ENCODE results near the gene LRRC10B.
A peak's percentile ranks its signal among the peaks of the same experiment; 100 is the strongest.

LRRC10B gene

GRCh38 chr11:61509043-61510029, 787 bp downstream of the LRRC10B start:
- DNase-seq (ENCODE audit: low read depth in 2 of 2) = peak in 1 of 2 experiments; percentile 21

- no peak for DNase-seq (ENCODE audit: low read depth in 2 of 2)
These were observed 1.8 kb downstream of the LRRC10B start for GRCh38 chr11:61510166-61510919.

DNA sequence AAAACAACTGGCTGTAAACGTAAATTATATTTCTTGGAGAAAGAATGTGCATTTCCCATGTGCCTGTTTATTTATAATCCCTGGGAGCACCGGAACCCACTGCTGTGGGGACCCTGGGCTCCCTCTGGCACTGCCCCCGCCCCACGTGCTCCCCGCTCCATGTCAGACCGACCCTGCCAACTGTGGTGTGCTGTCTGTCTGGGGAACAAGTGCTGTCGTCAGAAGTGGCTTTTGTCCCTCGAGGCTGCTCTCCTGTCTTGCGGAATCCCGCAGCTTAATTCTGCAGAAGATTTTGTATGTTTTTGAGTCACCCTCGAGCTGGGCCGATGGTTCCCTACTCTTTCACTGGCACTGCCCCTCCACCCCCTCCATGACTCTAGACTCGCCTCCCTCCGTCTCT, 2.4 kb downstream of the LRRC10B start:
- DNase-seq (ENCODE audit: low read depth in 2 of 2) = no peak

- DNase-seq (ENCODE audit: low read depth in 2 of 2) = no peak
These were observed 2.8 kb downstream of the LRRC10B start for GRCh38 chr11:61511383-61511782.

DNA sequence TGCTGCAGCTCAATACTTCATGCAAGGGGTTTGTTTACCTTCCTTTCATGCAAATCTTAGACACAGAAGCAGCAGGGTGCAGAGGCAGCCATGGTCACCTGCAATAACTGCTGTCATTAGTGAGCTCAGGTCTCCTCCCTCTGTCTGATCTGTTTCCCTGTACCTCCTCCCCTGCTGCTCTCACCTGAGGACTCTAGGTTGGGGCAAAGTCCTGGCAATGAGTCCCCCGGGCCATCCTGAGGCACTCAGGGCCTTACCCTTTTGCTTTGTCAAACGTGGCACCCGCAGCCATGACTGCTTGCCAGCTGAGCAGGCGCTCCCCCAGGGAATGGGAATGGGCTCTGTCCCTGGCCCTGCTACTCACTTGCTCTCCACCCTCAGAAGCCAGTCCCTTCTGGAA, 3.9 kb downstream of the LRRC10B start:
- no peak for DNase-seq (ENCODE audit: low read depth in 2 of 2)

DNA sequence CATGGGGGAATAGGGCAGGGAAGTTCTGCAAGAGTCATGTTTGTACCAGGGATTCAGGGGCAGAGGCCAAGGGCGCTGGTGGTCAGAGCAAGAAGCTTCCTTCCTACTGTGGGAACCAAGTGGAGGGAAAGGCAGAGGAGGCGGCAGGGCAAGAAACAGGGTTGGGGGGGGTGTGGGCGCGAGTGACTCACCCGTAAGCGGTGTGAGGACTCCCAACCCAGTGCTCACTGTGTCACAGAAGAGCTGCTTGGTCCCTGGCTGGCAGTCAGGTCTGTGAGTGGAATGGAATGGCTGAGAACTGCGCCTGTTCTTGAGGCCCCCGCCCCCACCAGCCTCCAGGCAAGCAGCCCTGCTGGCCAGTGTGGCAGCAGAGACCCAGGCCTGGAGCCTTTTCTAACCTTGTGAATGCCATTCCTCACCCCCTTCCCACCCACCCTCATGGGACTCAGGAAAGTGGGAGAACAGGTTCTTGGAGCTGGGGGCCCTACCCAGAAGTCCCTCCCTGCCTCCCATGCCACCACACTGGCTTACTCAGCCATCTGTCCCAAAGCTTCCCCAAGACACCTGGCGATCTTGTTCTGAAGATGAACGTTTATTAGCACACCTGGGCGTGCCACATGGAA, 4.7 kb downstream of the LRRC10B start:
- no peak for DNase-seq (ENCODE audit: low read depth in 2 of 2)

- no peak for DNase-seq (ENCODE audit: low read depth in 2 of 2)
These were observed 5.7 kb downstream of the LRRC10B start for GRCh38 chr11:61514050-61514917.

GRCh38 chr11:61515686-61516085, 7.1 kb downstream of the LRRC10B start:
- no peak for DNase-seq (ENCODE audit: low read depth in 2 of 2)

DNA sequence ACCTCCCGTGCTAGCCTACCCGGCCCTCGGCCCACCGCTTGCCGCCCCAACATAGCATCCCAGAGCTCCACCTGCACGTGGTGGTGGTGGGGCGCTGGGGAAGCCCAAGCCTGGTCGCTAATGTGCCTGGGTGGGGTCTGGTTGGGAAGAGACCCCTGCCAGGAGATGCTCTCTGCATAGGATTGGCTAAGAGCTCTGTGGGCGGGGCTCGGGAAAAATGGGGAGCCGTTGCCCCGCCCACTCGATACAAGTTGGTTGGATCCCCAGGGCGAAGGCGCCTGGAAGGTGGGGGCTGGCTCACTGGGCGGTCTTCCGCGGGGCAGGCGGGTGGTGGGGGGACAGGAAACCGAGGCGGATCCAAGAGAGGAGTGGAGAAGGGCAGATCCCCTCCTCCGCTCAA, 7.6 kb downstream of the LRRC10B start:
- no peak for DNase-seq (ENCODE audit: low read depth in 2 of 2)

GRCh38 chr11:61516675-61517572, 8.4 kb downstream of the LRRC10B start:
- no peak for DNase-seq (ENCODE audit: low read depth in 2 of 2)

DNA sequence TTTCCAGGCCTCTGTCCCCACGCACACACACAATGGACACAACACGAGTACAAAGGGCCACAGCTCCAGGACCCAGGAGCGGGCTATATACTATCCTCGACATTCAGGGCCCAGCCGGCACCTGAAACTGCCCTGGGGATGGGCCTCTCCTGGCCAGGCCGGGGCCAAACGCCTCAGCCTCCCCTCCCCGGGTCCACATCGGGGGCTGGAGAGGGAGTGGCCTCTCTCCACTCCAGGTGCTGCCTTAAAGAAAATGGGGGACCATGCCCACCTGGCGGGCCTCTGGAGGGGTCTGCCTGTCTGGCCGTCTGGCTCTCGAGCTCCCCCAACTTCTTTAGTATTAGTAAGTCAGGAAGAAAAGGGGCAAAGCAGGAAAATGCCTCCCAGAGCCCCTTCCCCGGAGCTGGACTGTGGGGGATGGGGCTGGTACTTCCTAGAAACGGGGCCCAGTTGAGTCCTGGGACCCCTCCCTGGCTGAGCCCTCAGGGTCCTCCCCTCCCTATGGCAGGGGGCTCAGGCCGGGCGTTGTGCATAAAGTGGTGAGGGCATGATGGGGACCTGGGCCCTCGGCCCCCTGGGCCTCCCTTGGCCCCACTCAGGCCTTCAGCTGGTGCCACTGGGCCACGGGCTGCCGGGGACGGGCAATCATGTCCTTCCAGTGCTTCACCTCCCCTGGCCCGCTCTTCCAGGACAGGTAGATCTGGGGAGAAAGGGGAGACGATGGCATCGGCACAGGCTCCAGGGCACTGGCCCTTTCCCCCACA, 9.7 kb downstream of the LRRC10B start:
- no peak for DNase-seq (ENCODE audit: low read depth in 2 of 2)

- no peak for DNase-seq (ENCODE audit: low read depth in 2 of 2)
These were observed 14.3 kb downstream of the LRRC10B start for GRCh38 chr11:61522881-61523280.

DNA sequence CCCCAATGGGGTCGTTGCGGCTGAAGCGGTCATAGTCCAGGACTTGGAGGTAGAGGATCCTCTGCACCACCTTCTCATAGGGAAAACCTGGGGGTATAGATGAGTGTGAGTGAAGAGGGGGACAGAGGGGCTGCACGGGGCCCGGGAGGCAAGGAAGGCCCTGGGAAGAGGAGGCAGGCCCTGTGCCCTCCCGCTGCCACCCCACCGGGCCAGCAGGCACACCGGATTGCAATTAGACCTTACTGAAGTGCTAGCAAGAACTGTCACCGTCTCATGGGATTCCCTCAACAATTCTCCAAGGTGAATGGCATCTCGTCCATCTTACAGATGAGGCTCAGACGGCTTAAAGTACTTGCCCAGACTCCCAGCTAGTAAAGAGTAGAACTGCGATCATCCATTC, 15.9 kb downstream of the LRRC10B start:
- no peak for DNase-seq (ENCODE audit: low read depth in 2 of 2)

DNA sequence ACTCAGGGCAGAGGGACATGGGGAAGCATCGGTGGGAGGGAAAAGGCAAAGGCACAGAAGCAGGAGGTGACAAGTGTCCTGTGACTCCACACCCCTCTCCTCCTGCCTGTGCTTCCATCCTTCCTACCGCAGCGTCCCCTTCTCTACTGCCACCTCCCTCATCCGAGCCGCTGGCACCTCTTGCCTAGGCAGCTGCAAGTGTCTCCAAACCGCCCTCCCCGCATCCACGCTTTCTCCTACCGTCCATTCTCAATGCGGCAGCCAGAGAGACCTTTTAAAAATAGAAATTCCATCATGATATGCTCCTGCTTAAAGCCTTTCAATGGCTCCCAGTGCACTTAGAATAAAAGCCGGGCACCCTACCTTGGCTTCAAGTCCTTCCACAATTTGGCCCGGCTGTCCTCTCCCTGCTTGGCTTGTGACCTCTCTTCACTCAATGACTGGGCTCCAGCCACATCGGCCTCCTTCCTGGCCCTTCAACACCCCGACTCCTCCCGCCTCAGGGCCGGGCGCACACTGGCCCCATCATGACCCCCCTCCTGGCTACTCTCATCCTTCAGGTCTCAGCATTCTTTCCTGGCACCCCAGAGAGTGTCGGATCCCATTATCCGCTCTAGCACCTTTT, 16.5 kb downstream of the LRRC10B start:
- no peak for DNase-seq (ENCODE audit: low read depth in 2 of 2)

GRCh38 chr11:61526229-61526628, 17.7 kb downstream of the LRRC10B start:
- DNase-seq (ENCODE audit: low read depth in 2 of 2) = no peak

DNA sequence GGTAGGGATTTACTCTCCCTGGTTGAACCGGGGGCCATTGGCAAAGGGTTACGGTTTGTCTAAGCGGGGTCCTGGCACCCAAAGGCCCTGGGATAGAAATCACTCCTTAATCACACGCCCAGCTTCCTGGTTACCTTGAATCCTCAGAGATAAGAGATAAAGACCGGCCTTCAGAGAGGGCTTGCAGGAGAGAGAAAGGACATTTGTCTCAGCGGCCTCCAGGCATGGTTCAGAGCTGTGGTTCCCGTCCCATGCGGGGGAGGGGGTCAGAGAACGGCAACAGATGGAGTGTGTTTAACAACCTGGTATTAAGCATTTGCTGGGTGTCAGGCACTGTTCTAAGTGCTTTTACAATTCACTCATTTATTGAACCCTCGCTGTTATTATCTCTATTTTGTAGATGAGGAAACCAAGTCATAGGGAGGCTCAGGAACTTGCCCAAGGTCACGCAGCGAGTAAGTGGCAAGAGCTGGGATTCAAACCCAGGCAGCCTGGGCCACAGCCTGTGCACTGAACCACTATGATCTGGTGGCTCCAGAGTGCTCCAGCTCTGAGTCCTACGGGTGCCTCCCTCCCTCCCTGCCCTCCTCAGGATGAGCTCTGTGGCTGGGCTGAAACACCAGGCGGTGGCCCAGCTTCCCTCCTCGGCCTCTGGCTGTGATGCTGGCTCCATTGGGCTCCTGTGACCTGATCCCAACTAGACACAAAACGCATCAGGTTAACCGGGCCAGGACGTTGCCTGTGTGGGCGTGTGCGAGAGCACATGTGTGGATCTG, 18.6 kb downstream of the LRRC10B start:
- no peak for DNase-seq (ENCODE audit: low read depth in 2 of 2)

- no peak for DNase-seq (ENCODE audit: low read depth in 2 of 2)
These were observed 19.6 kb downstream of the LRRC10B start for GRCh38 chr11:61528114-61528513.

DNA sequence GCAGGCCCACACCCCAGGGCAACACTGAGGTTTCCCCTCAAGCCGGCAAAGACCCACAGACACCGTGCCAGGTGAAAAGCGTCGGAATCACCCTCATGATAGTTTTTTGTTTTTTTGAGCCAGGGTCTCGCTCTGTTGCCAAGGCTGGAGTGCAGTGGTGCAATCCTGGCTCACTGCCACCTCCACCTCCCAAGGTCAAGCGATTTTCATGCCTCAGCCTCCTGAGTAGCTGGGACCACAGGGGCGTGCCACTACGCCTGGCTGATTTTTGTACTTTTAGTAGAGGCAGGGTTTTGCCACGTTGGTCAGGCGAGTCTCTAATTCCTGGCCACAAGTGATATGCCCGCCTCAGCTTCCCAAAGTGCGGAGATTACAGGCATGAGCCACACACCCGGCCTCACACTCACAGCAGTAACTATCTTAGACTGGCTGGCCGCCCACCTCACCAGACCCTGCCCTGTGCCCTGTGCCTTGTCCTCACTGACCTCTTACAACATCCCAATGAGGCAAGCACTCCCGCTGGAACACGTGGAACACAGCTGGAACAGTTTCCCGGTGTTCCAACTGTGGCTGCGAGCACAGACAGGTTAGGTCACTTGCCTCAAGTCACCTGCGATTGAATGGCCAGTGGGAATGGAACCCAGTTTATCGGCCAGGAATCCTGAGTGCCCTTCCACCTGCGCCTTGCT, 21.1 kb downstream of the LRRC10B start:
- DNase-seq (ENCODE audit: low read depth in 2 of 2) = no peak

All from fibroblast of skin of left biceps (primary cell).